HG02981 (cell line): ENCODE data around the gene SAPCD2.

Source experiments
- ATAC-seq: cut with Tn5 transposase; IDR thresholded peaks from one replicate; pipeline ENCODE4 v1.9.1; 2021; ENCODE audit warnings: mild to moderate bottlenecking, moderate library complexity; ENCODE audit not compliant: unreplicated experiment

Gene SAPCD2

DNA sequence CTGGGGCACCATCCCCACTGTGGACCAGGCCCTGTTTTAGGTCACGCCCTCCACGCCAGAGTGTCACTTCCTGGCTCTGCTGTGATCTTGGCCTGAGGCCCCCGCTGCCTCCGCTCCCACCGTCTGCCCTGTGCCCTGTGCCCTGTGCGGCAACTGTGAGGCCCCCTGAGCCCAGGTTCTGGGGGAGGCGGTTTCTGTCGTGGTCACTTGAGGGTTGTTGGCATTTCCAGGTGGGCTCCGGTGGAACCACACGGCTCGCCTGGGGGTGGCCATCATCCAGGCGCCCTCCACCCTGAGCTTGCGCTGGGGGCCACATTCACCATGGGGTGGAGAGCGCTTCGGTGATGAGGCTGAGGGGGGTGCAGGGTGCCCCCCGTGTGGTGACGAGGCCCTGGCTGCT is 37.6 kb upstream of the SAPCD2 start:
- no peak for ATAC-seq

DNA sequence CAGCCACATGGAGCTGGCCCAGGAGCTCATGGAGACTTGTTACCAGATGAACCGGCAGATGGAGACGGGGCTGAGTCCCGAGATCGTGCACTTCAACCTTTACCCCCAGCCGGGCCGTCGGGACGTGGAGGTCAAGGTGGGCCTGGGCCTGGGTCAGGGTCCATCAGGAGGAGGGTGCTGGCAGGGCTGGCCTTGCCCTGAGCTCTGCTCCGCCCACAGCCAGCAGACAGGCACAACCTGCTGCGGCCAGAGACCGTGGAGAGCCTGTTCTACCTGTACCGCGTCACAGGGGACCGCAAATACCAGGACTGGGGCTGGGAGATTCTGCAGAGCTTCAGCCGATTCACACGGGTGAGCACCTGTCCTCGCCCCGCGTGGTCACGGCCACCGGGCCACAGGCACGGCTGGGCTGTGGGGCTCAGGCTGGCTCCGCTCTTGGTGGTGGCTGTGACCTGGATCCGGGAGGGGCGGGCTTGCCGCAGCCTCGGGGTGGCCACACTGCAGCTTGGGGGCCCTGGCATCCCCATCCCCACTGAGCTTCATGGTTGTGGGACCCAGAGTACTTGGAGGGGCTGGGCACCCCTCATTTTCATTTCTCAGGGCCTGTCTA is 37.1 kb upstream of the SAPCD2 start:
- ATAC-seq = no peak

DNA sequence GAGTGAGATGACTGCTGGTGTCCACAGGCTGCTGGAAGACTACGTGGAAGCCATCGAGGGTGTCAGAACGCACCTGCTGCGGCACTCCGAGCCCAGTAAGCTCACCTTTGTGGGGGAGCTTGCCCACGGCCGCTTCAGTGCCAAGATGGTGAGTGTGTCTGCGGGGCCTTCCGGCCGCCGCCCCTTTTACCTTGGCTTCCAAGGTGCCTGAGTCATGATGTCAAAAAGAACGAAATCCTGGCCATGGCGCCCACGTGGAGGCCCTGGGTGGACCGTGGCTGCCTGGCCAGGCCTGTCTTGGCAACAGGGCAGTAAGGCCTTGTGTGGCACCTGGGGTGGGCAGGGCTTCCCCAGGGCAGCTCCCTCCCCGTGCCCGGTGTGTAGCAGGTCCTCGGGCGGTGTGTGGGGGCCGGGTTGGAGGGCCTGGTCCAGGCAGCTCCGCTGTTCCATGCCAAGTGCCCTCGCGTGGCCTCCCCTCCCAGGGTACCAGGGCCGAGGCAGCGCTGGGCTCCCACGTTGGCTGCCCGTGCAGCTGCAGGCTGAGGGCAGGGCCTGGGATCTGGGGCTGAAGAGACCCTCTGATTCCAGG is 36.4 kb upstream of the SAPCD2 start:
- no peak for ATAC-seq

DNA sequence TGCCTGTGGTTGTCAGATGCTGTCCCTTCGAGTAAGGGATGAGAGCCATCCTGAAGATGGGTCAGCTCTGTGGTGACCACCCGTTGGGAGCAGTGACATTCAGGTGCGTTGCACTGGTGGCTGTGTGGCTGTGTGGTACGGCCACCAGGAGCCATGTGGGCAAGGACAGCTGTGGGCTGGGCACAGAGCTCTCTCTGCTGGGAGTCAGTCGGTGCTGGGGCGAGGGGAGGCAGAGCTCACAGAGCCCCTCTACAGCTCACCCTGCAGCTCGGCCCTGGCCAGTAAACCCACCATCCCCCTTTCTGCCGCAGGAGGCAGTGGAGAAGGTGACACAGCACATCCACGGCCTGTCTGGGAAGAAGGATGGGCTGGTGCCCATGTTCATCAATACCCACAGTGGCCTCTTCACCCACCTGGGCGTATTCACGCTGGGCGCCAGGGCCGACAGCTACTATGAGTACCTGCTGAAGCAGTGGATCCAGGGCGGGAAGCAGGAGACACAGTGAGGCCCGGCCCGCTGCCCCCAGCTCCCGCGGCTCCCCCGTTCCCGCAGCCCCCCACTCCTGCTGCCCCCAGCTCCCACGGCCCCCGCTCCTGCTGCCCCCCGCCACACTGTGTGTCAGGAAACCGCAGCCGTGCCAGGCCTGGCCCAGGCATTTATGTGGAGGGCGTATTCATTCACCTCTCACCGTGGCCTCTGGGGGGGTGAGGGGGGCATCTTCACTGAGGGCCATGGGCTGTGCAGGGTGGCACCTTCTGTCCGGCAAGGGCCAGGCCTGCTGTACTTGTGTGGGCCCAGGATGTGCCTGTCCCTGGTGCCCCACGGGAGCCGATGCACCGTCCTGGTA is 35.7 kb upstream of the SAPCD2 start:
- no peak for ATAC-seq

DNA sequence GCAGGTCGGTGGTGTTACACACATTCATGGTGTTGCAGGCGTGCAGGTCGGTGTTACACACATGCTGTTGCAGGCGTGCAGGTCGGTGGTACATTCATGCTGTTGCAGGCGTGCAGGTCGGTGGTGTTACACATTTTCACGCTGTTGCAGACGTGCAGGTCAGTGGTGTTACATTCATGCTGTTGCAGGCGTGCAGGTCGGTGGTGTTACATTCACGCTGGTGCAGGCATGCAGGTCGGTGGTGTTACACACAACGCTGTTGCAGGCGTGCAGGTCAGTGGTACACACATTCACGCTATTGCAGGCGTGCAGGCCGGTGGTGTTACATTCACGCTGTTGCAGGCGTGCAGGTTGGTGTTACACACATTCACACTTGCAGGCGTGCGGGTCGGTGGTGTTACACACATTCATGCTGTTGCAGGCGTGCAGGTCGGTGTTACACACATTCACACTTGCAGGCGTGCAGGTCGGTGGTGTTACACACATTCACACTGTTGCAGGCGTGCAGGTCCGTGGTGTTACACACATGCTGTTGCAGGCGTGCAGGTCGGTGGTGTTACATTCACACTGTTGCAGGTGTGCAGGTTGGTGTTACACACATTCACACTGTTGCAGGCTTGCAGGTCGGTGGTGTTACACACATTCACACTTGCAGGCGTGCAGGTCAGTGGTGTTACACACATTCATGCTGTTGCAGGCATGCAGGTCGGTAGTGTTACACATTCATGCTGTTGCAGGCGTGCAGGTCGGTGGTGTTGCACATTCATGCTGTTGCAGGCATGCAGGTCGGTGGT is 33.0 kb upstream of the SAPCD2 start:
- ATAC-seq = no peak

DNA sequence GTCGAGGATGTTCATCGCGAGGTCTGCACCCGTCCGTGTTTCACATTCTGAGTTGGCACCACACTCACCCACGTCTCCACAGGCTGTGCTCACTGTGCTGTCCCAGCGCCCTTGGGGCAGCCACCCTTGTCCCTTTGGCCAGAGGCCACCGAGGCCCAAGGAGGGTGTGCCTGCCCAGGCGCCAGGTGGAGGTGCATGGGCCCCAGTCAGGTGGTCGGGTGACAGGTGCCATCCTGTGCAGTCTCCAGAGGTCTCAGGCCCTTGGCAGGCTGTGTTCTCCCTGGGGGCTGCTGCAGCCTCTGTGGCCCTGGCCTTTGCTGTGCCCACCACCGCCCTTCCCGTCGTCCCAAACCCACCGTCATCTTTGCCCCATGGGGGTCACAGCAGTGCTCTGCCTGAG is 28.9 kb upstream of the SAPCD2 start:
- no peak for ATAC-seq

DNA sequence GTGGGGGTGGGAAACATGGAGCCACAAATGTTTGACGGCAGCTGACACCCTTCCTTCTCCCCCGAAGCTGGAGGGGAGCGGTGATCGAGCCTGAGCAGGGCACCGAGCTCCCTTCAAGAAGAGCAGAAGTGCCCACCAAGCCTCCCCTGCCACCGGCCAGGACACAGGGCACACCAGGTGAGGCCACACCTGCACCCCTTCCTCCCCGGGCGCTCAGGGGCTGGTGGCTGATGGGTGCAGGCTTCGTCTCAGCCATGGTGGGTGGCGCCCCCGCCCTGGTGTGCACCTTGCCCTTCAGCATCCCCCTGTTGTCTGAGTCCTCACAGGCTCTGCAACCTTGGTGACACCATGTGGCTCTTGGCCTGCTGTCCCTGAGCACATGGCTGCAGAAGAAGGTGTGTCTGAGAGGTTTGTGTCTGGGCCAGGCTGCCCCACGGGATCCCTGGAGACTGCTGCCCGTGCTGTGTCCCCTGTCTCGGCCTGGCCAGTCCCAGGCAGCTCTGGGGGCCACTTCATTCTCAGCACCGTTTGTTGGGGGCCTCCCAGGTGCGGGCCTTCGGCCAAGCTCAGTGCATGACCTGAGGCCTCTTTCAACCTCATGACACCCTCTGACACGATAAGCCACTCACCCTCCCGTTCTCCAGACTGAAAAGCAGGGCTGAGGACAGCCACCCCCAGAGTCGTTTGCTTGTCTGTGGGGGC is 27.6 kb upstream of the SAPCD2 start:
- no peak for ATAC-seq

DNA sequence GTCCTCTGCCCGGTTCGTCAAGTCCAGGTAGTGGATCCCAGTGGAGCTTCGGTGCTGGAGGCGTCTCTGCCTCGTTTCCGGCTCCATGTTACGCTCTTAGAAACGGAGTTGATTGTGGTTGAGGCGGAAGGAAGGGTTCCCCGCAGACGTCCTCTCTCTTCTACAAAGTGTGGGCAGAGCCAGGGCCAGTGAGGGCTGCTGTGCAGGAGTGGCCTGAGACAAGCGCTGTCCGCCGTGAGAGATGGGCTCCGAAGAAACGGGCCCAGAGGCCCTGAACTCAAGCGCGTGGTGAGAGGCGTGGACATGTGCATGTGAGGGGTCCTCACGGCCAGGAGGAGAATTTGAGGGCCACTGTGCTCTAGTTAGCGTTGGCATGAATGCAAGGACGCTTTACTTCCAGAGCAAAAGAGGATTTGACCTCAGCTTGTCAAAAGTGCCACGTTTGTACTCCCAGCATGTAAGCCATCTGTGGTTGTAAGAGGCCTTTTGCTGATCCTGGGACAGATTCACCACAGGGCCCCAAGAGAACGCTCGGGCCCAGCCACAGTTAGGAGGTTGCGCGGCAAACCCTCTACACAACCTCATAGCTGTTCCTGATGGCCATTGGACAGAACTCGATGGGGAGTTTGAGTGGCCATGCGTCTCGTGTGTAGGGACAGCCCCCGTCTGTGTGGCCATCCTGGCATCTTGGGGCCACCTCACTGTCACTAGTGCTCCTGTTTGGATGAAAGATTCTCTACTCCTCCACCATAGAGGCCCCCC is 26.6 kb upstream of the SAPCD2 start:
- ATAC-seq = no peak

DNA sequence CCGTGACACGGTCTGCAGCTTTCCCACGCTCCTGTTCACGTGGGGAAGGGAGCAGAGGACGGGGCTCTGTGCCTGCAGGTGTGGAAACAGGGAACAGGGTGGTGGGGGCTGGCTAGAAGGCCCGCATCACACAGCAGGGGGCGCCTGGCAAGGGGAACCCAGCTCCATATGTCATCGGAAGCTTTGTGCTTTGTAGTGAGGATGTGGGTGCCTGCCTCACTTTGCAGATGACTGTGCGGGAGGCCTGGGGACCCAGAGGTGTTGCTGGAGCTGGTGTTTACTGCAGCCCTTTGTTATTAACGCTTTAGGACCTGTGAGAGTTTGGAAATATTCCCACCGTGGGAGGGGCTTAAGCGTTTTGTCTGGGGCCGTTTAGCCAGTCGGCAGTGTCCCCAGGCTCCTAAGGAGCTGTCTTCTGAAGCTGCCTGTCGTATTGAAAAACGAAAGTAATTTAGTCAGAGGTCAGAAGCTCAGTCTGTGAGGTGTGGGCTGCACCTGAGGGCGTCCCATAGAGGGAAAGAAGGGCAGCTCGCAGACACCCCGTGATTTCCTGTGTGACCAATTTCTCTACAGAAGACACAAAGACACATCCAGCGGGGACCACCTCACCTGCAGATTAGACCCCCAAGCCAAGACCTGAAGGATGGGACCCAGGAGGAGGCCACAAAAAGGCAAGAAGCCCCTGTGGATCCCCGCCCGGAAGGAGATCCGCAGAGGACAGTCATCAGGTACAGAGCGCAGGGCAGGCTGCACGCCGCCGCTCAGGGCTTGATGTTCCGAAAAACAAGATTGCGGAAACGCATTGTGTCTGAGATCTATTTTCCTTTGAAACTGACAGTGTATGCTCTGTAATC is 25.5 kb upstream of the SAPCD2 start:
- ATAC-seq = peak; percentile 67

DNA sequence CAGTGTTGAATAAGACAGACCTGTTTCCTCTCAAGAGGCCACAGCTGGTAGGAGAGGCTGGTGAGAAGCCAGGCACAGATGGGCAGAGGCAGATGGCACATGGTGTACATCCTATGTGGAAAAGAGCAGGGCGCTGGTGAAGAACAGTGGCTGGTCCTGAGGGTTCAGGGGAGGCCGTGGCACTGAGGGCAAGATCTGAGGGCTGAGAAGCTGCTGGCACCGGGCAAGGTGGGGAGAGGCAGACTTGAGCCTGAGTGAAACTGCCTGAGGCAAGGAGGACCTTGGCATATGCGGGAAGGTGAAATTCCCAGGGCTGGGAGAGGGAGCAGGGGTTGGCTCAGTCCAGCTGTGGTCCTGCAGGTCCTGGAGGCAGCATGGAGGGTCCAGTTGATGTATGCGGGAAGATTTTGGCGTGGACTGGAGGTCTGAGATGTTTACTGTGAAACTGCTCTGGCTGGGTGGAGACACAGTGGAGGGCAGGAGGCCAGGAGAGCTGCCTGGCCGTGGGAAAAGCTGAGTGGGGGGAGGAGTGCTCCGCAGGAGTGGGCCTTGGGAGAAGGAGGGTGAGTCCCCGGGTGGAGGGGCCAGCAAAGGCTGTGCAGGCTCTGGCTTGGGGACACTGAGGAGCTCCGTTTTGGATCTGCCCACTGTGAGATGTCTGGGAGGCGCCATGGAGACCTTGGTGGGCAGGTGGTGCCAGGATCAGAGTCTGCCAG is 19.0 kb upstream of the SAPCD2 start:
- ATAC-seq = no peak

DNA sequence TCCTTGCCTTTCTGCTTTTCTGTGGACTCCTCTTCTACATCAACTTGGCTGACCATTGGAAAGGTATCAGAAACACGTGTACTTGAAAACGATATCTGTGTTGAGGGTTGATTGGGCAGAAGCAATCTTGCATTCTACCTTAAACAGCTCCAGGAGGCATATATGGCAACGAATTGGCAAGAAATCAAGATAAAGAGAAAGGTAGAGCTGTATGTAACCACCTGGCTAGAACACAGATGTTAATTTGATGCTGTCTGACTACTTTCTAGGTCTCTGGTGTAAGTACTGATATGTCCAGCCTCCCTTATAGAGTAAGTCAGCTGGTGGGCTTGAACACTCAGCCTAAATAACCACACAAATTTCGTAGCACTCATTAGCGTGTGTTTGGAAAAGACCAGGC is 17.8 kb upstream of the SAPCD2 start:
- no peak for ATAC-seq

DNA sequence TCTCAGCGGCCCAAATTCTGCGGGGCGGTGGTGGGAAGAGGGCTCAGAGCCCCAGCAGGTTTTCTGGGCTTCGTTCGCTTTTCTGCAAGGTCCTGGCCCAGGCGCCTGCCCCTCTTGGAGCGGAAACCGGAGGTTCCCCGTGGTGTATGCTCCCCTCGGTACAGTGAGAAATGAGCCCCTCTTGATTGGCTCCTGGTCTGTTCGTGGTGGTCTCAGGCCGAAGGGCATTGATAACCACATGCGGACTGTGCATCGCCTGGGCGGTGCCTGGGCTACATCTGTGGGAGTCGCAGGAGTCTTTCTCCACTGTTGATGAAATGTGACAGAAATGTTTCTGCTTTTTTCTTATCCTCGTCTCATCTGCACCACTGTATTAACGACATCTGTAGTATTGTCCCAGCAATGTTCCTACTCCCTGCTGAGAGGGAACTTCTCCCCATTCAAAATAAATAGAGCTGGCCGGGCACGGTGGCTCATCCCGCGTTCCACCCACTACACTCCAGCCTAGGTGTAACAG is 17.1 kb upstream of the SAPCD2 start:
- no peak for ATAC-seq

DNA sequence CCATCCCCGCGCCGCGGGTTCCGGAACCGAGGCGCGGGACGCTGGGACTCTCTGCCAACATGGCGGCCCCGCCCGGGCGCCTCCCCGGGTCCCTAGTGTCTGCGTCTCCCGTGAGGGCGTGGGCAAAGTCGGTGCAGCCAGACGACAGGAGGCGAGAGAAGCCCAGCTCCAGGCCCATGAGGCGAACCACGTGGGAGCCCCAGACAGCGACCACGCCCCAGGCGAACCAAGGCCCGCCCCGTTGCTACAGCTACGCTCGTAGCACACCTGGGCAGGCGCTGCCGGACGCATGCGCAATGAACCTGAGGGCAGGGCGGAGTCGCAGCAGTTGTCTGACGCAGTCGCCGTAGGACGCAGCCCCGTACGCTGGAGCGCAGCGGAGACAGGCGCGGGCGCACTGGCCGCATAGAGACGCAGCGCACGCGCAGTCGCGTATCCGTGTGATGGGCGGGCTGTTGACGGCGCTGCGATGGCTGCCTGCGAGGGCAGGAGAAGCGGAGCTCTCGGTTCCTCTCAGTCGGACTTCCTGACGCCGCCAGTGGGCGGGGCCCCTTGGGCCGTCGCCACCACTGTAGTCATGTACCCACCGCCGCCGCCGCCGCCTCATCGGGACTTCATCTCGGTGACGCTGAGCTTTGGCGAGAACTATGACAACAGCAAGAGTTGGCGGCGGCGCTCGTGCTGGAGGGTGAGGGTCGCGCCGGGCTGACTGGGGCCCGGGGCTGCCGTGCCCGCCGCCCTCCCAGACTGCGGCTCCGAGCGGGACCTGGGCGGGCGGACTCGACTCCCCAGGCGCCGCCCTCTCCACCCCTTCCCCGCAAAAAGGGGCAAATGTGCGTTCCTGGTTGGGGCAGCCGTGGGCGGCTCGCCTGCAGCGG is 16.4 kb upstream of the SAPCD2 start, which contains the start of gene MAN1B1:
Gene MAN1B1, plus strand, starts transcription at position 455 of the 878 bp plus-strand sequence. Its CDS starts 15 bp downstream, at position 470.
- ATAC-seq = peak; percentile 79

DNA sequence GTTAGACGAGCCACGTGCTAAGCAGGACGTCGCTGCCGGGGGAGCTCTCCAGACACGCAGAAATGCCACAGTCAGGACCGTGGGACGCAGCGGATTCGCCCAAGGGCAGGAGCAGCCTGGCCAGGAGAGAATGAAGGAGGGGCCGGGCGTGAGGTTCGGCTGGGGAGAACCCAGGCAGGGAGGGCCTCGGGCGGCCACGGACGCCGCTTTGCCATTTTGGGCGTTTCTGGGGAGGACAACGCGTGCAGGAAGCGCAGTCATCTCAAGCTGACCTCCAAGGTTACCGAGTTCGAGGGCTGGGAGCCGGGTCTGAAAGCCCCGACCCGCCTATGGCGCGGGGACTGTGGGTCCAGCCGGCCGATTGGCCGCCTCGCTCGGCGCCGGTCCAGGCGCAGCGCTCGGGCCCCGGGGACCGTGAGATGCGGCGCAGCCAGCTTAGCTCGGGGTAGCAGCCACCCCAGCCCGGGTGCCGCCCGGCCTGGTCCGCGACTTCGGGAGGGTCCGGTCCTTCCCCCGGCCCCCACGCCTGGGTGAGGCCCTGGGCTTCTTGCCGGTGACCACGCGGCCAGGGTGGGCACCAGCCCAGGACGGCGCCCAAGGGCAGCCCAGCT is 15.7 kb upstream of the SAPCD2 start:
- ATAC-seq = no peak

DNA sequence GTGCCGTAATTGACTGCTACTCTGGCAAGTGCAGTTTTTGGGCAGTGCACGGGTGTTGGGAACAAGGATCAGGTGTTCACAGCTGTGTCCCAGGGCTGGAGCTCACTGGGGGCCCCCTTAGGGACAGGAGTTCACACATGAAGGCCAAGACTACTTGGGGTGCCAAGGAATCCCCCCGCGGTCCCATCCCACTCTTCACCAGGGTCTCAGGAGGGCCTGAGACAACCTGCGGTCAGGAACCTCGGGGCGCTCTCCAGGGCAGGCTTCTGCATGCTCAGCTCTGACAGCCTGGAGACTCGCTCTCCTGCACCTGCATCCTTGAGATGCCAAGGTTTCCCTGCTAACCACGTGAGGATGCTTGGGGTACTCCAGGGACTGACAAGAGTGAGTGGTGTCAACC is 14.2 kb upstream of the SAPCD2 start:
- no peak for ATAC-seq

DNA sequence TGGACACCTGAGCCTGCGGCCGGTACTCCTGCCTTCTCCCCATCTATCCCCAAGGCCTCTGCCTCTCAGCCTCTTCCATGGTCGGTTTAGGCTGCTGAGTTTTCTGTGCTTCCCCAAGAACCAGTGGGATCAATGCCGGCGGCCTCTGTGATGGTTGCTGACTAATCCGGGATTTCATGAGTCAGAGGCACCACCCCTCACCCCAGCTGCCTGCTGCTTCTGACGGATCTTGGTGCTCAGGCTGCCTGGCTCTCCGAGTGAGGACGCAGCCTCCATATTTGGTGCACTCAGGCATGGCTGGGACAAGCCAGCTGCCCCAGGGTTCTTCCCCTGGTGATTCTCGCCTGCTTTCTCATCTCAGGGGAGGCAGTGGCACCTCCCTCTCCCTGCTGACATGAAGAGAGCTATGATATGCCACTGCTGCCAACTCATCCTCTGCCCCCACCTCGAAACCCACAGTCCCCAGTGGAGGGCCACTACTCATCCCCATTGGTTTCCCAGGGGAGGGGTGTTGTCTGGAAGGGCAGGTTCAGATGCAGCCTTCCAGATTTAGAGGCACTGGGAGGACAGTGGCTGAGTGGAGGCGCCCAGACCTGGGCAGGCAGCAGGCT is 13.1 kb upstream of the SAPCD2 start:
- ATAC-seq = no peak
